Endometrium (tissue), 2 donors: Measurements from ENCODE around the gene ADGRD1.

Experiments
- FAIRE-seq: peaks from 2 replicates; lab custom pipeline; 2012; peaks lifted over from hg19 to GRCh38; lab: Jason Lieb, UNC
- donor health status: control.
- donor health status: control.

ADGRD1 gene

DNA sequence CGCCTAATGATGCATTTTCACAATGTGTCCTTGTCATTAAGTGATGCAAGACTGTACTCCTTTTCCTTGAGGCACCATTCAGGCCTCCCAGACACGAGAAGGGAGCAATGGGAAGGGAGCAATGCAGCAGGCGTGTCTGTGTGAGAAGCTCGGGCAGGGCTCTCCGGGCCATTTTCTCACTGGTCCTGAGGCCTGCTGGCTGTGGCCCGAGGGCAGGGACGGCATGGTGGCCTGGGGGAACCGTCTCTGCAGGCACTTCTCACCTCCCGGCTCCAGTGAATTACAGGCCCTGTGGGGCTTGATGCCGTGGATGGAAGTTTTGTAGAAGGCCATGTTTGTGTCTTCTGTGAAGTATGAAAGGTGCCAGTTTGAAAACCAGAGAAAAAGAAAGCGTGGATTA lies 71.0 kb downstream of the ADGRD1 start:
- FAIRE-seq, result no peak

- no peak for FAIRE-seq
These were observed 71.5 kb downstream of the ADGRD1 start for GRCh38 chr12:131025234-131025633.

DNA sequence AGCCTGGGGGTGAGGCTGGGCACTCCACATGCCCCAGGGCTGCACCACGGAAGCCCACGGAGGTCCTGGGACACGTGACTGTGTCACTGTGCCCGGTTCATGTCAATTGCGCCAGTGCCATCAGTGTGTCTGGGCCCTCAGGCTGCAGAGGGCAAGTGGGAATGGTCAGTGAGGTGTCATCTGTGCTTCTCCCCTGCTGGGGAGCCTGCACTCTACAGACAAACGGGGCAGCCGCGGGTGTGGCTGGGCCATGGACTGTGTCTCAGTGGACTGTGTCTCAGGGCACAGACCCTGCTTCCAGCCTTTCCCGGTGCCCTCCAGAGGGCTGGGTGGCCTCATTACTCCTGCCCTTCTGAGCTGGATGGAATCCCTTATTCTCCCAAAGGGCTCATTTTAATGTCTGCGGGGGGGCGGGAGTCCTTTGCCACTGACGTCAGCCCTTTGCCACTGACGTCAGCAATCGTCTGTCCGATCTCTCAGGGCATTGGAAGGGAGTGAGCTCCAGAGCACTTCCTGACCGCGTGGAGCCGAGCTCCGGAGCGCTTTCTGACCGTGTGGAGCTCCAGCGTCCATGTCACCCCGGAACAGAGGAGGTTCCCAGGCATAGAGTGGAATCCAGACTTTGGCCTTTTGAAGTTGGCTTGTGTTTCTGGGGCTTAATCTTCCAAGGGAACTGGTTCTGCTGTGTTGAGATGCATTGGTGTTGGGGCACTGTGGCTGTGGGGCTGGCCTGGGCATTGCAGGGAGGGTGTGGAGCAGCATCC lies 72.4 kb downstream of the ADGRD1 start:
- FAIRE-seq, result no peak

GRCh38 chr12:131026754-131027153 lies 73.0 kb downstream of the ADGRD1 start:
- FAIRE-seq, result no peak

GRCh38 chr12:131027264-131027663 lies 73.6 kb downstream of the ADGRD1 start:
- FAIRE-seq, result no peak

DNA sequence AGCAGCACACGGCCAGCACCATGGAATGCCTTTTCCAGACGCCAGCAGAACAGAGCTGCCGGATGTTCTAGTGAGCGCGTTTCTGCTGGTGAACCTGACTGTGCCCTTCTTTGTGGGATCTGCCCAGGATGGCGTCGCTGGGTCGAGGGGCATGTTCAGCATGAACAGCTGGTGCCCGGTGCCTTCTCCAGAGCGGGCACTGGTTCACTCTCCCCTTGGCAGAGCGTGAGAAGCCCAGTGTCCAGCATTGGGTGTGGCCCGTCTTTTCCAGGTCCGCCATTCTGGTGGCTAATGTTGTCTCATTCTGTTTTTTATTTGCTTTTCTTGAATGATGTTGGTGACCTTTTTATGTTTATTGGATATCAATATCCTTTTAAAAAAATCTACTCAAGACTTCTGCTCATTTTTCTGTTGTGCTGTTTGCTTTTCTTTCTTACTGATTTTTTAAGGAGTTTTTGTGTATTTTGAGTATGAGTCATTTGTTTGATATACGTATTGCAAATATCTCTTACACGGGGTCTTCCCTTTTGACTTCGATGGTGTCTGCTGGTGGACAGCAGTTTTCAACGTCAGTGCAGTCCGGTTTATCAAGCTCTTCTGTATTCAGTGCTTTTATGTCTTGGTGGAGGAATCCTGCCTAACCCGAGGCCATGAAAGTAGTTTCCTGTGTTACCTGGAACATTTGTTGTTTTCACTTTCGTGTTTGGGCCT lies 74.3 kb downstream of the ADGRD1 start:
- no peak for FAIRE-seq

DNA sequence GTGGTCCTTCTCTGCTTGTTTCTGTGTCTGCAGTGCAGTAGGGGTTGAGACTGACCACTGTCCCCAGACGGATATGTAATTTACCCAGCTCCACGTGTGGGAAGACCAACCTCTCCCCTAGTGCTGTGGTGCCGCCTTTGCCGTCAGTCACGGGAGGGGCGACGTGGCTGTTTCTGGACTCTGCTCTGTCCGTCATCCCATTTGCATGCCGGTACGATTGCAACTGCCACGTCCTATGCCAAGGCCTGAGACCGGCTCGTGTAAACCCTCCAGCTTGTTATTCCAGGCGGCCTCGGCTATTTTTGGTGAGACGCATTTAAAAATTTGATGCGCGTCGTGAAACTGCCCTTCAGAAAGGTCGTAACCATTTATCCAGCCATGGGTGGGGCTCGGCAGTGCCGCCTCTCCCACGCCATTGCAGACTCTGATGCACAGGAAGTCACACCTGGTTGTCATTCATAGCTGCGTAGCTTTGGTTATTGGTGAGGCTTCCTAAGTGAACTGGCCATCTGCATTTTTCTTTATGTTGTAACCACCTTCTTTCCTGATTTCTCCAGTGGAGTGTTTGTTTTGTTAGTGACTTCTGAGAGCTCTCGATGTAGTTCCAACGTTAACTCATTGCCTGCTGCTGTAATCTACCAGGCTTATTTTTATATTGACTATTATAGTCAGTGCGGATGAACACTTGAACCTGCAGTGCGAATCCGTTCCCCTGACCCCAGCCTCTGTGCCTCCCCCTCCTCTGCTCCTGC lies 75.1 kb downstream of the ADGRD1 start:
- FAIRE-seq, result no peak

- no peak for FAIRE-seq
These were observed 77.0 kb downstream of the ADGRD1 start for GRCh38 chr12:131030472-131031328.

- FAIRE-seq, result no peak
These were observed 78.5 kb downstream of the ADGRD1 start for GRCh38 chr12:131032082-131032750.

- FAIRE-seq, result no peak
These were observed 79.8 kb downstream of the ADGRD1 start for GRCh38 chr12:131033486-131033885.

DNA sequence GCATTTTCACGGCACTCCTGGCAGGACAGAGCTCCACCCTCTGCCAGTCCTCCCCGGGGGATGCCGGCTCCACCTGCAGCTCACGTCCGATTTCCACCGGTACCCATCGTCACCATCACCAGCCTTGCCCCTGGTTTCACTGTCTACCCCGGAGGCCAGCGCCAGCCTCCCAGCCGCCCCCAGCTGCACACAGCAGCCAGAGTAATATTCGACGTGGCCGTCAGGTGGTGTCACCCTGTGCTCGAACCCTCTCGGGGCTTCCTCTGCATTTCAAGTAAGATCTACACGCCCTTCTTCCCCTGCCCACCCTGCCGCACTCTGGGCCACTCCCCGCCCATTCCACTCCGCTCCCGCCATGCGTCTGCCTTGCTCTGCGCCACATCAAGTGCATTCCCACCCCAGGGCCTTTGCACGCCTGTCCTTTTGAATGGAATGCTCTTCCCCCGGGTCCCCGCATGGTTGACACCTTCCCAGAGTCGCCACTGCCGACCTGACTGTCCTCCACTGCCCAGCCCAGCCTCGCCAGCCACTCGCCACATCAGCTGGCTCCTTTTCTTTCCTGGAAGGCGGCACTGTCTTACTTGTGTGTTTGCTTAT lies 80.3 kb downstream of the ADGRD1 start:
- FAIRE-seq, result no peak

GRCh38 chr12:131034631-131035244 lies 81.0 kb downstream of the ADGRD1 start:
- no peak for FAIRE-seq

- no peak for FAIRE-seq
These were observed 81.6 kb downstream of the ADGRD1 start for GRCh38 chr12:131035245-131035681.

- no peak for FAIRE-seq
These were observed 84.5 kb downstream of the ADGRD1 start for GRCh38 chr12:131038159-131038558.

- FAIRE-seq, result no peak
These were observed 85.5 kb downstream of the ADGRD1 start for GRCh38 chr12:131038961-131039950.

DNA sequence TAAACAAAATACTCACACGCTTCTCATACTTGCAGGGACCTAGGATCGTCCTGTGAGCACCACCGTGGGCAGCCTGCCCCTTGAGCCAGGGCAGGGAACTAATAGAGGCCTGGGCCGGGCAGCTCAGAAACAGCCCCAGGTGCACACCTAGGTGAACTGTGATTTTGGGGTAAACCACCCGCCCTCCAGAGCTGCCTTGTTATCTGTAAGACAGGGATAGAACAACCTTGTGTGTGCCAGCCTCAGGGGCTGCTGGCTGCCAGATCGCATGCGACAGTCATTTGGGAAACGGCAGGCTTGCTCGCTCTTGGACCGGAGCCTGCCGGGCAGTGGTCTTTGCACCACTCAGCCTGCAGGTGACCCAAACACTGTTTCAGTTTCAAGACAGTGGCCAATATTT lies 86.8 kb downstream of the ADGRD1 start:
- no peak for FAIRE-seq

- no peak for FAIRE-seq
These were observed 87.7 kb downstream of the ADGRD1 start for GRCh38 chr12:131041216-131041967.
